HepG2 (cell line): ENCODE measurements around the gene ACBD7. TPM values are rescaled to one million over a fixed set of nuclear protein-coding genes. Genes with fewer than 3 reads are reported as not detected.
A peak's percentile ranks its signal among the peaks of the same experiment; 100 is the strongest.

Source experiments
- CEBPG ChIP-seq: IDR thresholded peaks from 2 replicates; pipeline ENCODE4 v1.6.1; 2016
- DR1 ChIP-seq: sonication (generic); formaldehyde crosslinking; IDR thresholded peaks from 2 replicates; pipeline ENCODE4 v1.8.0; 2021; ENCODE audit warnings: mild to moderate bottlenecking, missing genetic modification reagents, inconsistent platforms
- GFI1 ChIP-seq: sonication (generic); formaldehyde crosslinking; IDR thresholded peaks from 2 replicates; pipeline ENCODE4 v1.5.0; 2020; ENCODE audit warnings: missing genetic modification reagents, mild to moderate bottlenecking, borderline replicate concordance
- IRF2 ChIP-seq: IDR thresholded peaks from 2 replicates; pipeline ENCODE4 v1.6.1; 2018; ENCODE audit warnings: missing genetic modification reagents, missing compliant biosample characterization
- KDM5A ChIP-seq: fragments of 200-600 bp; sonication (generic); IDR thresholded peaks from 2 replicates; pipeline ENCODE4 v1.7.0; 2018; ENCODE audit warnings: antibody characterized with exemption, mild to moderate bottlenecking, low read length, borderline replicate concordance
- KLF15 ChIP-seq: sonication (generic); formaldehyde crosslinking; IDR thresholded peaks from 2 replicates; pipeline ENCODE4 v1.8.1; 2023; ENCODE audit warnings: borderline replicate concordance, mild to moderate bottlenecking, inconsistent platforms, missing genetic modification reagents, mixed read lengths
- KLF9 ChIP-seq: IDR thresholded peaks from 2 replicates; pipeline ENCODE4 v1.6.1; 2016; ENCODE audit warnings: low read depth
- LCORL ChIP-seq, 2 experiments: fragments of 450-650 bp in 1 of 2; sonication (generic) in 1 of 2; formaldehyde crosslinking in 1 of 2; IDR thresholded peaks; 2 replicates each; pipeline versions ENCODE4 v1.5.0 to v1.6.1; 2017 to 2020; ENCODE audit warnings: antibody characterized with exemption in 1 of 2, missing genetic modification reagents in 1 of 2
- MAFG ChIP-seq: sonication (generic); formaldehyde crosslinking; IDR thresholded peaks from 2 replicates; pipeline ENCODE4 v1.5.1; 2020; ENCODE audit warnings: mild to moderate bottlenecking, missing genetic modification reagents
- MIER3 ChIP-seq: IDR thresholded peaks from 2 replicates; pipeline ENCODE4 v1.6.1; 2016; ENCODE audit warnings: missing compliant biosample characterization, borderline replicate concordance
- SKI ChIP-seq: fragments of 450-650 bp; IDR thresholded peaks from one replicate; pipeline ENCODE4 v1.6.1; 2018; ENCODE audit warnings: mild to moderate bottlenecking; ENCODE audit not compliant: partially characterized antibody
- SPEN ChIP-seq: sonication (generic); formaldehyde crosslinking; IDR thresholded peaks from 2 replicates; pipeline ENCODE4 v1.5.1; 2020; ENCODE audit warnings: low read depth, mild to moderate bottlenecking, missing genetic modification reagents
- SRSF4 ChIP-seq: fragments of 200-400 bp; formaldehyde crosslinking; IDR thresholded peaks from one replicate; pipeline ENCODE4 v1.6.1; 2018; ENCODE audit warnings: mild to moderate bottlenecking, low read depth, low read length, moderate library complexity; ENCODE audit not compliant: poor library complexity, severe bottlenecking
- TAF15 ChIP-seq: fragments of 200-400 bp; formaldehyde crosslinking; IDR thresholded peaks from one replicate; pipeline ENCODE4 v1.6.1; 2018; ENCODE audit warnings: mild to moderate bottlenecking, low read depth, low read length; ENCODE audit not compliant: poor library complexity, severe bottlenecking
- TSC22D2 ChIP-seq: sonication (generic); formaldehyde crosslinking; IDR thresholded peaks from 2 replicates; pipeline ENCODE4 v1.5.1; 2020; ENCODE audit warnings: missing genetic modification reagents, mild to moderate bottlenecking, borderline replicate concordance
- YEATS2 ChIP-seq: sonication (generic); formaldehyde crosslinking; IDR thresholded peaks from 2 replicates; pipeline ENCODE4 v1.4.0; 2020; ENCODE audit warnings: missing genetic modification reagents, borderline replicate concordance
- ZNF124 ChIP-seq: sonication (generic); formaldehyde crosslinking; IDR thresholded peaks from 2 replicates; pipeline ENCODE4 v1.4.0; 2020; ENCODE audit warnings: missing genetic modification reagents
- ZNF17 ChIP-seq: sonication (generic); formaldehyde crosslinking; IDR thresholded peaks from 2 replicates; pipeline ENCODE4 v1.5.0; 2020; ENCODE audit warnings: mild to moderate bottlenecking, missing genetic modification reagents
- ZNF564 ChIP-seq: sonication (generic); formaldehyde crosslinking; IDR thresholded peaks from 2 replicates; pipeline ENCODE4 v1.8.1; 2023; ENCODE audit warnings: mild to moderate bottlenecking, missing genetic modification reagents
- ZSCAN12 ChIP-seq: sonication (generic); formaldehyde crosslinking; IDR thresholded peaks from 2 replicates; pipeline ENCODE4 v1.9.0; 2021; ENCODE audit warnings: mild to moderate bottlenecking, missing genetic modification reagents
- ZSCAN29 ChIP-seq: sonication (generic); formaldehyde crosslinking; conservative IDR thresholded peaks from 2 replicates; pipeline ENCODE4 v1.4.0; 2020; ENCODE audit warnings: mild to moderate bottlenecking, missing genetic modification reagents
- polyA plus RNA-seq, 8 experiments: library from polyadenylated mRNA; depleted of rRNA in 3 of 8; stranded (reverse) in 7 of 8; unstranded in 1 of 8; fragments of >200 nt; fragmentation: Illumina TruSeq in 4 of 8; extraction: Trizol in 4 of 8; gene quantifications; 2 replicates each; pipeline versions ENCODE4 v1.2.1 to v1.2.3, GENCODE V29; 2011 to 2016; ENCODE audit warnings: low read depth in 4 of 8, missing spikeins in 1 of 8, mixed read lengths in 1 of 8; ENCODE audit not compliant: insufficient read depth in 1 of 8
- total RNA-seq, 5 experiments: library from RNA; depleted of rRNA; stranded (reverse); fragments of >200 nt; fragmentation: Illumina TruSeq; extraction: Trizol; gene quantifications; 2 replicates each; pipeline ENCODE4 v1.2.3, GENCODE V29; 2016; ENCODE audit warnings: low read depth in 1 of 5
- TF ChIP-seq, protein P1 (sequence below): sonication (generic); formaldehyde crosslinking; IDR thresholded peaks from 2 replicates; pipeline ENCODE4 v1.4.0; 2020; ENCODE audit warnings: missing genetic modification reagents
- TF ChIP-seq, protein P2 (sequence below): fragments of 450-650 bp; IDR thresholded peaks from 2 replicates; pipeline ENCODE4 v1.6.1; 2017
- TF ChIP-seq, protein P3 (sequence below): sonication (generic); formaldehyde crosslinking; IDR thresholded peaks from 2 replicates; pipeline ENCODE4 v1.4.0; 2020; ENCODE audit warnings: missing genetic modification reagents, borderline replicate concordance

Gene ACBD7
- total and polyA plus RNA-seq, 2 of the 13 experiments (the other 11 are each of a cell fraction or from before 2014, with no cell fraction given), result 1.4 to 2.6 TPM

GRCh38 chr10:15088428-15089261 is at the start of gene ACBD7 (continued):
- TF ChIP-seq, protein P1, sequence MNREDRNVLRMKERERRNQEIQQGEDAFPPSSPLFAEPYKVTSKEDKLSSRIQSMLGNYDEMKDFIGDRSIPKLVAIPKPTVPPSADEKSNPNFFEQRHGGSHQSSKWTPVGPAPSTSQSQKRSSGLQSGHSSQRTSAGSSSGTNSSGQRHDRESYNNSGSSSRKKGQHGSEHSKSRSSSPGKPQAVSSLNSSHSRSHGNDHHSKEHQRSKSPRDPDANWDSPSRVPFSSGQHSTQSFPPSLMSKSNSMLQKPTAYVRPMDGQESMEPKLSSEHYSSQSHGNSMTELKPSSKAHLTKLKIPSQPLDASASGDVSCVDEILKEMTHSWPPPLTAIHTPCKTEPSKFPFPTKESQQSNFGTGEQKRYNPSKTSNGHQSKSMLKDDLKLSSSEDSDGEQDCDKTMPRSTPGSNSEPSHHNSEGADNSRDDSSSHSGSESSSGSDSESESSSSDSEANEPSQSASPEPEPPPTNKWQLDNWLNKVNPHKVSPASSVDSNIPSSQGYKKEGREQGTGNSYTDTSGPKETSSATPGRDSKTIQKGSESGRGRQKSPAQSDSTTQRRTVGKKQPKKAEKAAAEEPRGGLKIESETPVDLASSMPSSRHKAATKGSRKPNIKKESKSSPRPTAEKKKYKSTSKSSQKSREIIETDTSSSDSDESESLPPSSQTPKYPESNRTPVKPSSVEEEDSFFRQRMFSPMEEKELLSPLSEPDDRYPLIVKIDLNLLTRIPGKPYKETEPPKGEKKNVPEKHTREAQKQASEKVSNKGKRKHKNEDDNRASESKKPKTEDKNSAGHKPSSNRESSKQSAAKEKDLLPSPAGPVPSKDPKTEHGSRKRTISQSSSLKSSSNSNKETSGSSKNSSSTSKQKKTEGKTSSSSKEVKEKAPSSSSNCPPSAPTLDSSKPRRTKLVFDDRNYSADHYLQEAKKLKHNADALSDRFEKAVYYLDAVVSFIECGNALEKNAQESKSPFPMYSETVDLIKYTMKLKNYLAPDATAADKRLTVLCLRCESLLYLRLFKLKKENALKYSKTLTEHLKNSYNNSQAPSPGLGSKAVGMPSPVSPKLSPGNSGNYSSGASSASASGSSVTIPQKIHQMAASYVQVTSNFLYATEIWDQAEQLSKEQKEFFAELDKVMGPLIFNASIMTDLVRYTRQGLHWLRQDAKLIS, result no peak
- no peak for TF ChIP-seq KLF15
- no peak for TF ChIP-seq TAF15
- no peak for TF ChIP-seq CEBPG (CRISPR knock-in tag)
- TF ChIP-seq IRF2 (CRISPR knock-in tag), result no peak
- TF ChIP-seq LCORL (IDR thresholded peaks at IDR 0.05), result no peak
- no peak for TF ChIP-seq LCORL (CRISPR knock-in tag; IDR thresholded peaks at IDR 0.05)
- TF ChIP-seq DR1 (CRISPR knock-in tag), result peak; percentile 60
- TF ChIP-seq ZSCAN29 (CRISPR knock-in tag), result 0 out of 2 replicates have a peak, but pooled peaks have one; percentile 52
- TF ChIP-seq, protein P2, sequence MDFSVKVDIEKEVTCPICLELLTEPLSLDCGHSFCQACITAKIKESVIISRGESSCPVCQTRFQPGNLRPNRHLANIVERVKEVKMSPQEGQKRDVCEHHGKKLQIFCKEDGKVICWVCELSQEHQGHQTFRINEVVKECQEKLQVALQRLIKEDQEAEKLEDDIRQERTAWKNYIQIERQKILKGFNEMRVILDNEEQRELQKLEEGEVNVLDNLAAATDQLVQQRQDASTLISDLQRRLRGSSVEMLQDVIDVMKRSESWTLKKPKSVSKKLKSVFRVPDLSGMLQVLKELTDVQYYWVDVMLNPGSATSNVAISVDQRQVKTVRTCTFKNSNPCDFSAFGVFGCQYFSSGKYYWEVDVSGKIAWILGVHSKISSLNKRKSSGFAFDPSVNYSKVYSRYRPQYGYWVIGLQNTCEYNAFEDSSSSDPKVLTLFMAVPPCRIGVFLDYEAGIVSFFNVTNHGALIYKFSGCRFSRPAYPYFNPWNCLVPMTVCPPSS, result no peak
- TF ChIP-seq MAFG (CRISPR knock-in tag), result no peak
- no peak for TF ChIP-seq ZNF17 (CRISPR knock-in tag)
- TF ChIP-seq YEATS2, result no peak
- TF ChIP-seq TSC22D2 (CRISPR knock-in tag), result peak; percentile 65; the same call in 1 of the 2 replicates
- no peak for TF ChIP-seq GFI1 (CRISPR knock-in tag)
- TF ChIP-seq ZNF124 (CRISPR knock-in tag), result no peak
- TF ChIP-seq SRSF4, result no peak
- 0 out of 2 replicates have a peak, but pooled peaks have one; percentile 52 for TF ChIP-seq ZNF564 (CRISPR knock-in tag)
- TF ChIP-seq, protein P3, sequence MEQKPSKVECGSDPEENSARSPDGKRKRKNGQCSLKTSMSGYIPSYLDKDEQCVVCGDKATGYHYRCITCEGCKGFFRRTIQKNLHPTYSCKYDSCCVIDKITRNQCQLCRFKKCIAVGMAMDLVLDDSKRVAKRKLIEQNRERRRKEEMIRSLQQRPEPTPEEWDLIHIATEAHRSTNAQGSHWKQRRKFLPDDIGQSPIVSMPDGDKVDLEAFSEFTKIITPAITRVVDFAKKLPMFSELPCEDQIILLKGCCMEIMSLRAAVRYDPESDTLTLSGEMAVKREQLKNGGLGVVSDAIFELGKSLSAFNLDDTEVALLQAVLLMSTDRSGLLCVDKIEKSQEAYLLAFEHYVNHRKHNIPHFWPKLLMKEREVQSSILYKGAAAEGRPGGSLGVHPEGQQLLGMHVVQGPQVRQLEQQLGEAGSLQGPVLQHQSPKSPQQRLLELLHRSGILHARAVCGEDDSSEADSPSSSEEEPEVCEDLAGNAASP (CRISPR knock-in tag), result no peak
- TF ChIP-seq KDM5A, result no peak
- TF ChIP-seq ZSCAN12 (CRISPR knock-in tag), result no peak
- peak; percentile 99 for TF ChIP-seq KLF9 (CRISPR knock-in tag)
- no peak for TF ChIP-seq SKI
- TF ChIP-seq MIER3, result no peak
- TF ChIP-seq SPEN (CRISPR knock-in tag), result no peak
